Stimulated activated CD8-positive, alpha-beta memory T cell treated with anti-CD3 and anti-CD28 coated beads, Interleukin-12 subunit alpha, Interleukin-12 subunit beta, amount 100 ng/mL, for 24 hours (primary cell): ENCODE measurements around the gene RLF.

ENCODE experiments used
- DNase-seq: peaks from one replicate; pipeline ENCODE4 v3.0.0-alpha.2; 2020; ENCODE audit errors: extremely low read depth

RLF gene

GRCh38 chr1:40272653-40273213 lies 111.5 kb downstream of the RLF start:
- no peak for DNase-seq

DNA sequence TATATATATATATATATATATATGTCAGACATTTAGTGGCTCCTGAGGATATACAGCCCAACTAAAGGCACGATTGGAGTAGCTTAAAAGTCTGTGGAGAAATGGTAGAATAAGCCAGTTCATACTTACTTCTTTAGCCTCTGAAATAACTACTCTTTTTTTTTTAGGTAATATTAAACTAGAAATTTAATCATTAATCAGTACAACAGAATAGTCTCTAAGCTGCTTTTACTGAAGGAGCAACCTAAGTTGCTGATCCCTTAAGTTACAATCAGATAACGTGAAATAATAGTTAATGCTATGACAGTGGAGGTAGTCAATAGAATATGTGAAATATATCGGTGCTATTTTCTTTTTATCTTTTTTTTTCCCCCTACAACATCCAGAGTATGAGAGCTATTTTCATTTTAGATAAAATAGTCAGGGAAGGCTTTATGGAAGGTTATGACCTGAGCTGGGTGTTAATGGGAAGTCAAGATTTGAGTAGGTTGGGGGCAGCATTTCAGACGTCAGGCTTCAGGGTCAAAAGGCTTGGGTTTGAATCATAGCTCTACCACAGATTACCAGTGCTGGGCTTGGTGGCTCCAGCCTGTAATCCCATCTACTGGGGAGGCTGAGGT lies 112.5 kb downstream of the RLF start:
- no peak for DNase-seq

- DNase-seq: no peak
Measured at GRCh38 chr1:40274331-40274730, 113.1 kb downstream of the RLF start.

GRCh38 chr1:40276122-40276521 lies 114.9 kb downstream of the RLF start:
- no peak for DNase-seq

GRCh38 chr1:40281853-40282252 lies 120.7 kb downstream of the RLF start:
- DNase-seq: no peak
